AG08395 (cell line): ENCODE results near the gene COL25A1.

ENCODE experiments used
- DNase-seq: peaks from one replicate; pipeline ENCODE4 v3.0.0; 2012; ENCODE audit warnings: mixed read lengths, low spot score

The COL25A1 gene

GRCh38 chr4:109291707-109292238 lies 10.7 kb downstream of the COL25A1 start:
- DNase-seq: no peak

DNA sequence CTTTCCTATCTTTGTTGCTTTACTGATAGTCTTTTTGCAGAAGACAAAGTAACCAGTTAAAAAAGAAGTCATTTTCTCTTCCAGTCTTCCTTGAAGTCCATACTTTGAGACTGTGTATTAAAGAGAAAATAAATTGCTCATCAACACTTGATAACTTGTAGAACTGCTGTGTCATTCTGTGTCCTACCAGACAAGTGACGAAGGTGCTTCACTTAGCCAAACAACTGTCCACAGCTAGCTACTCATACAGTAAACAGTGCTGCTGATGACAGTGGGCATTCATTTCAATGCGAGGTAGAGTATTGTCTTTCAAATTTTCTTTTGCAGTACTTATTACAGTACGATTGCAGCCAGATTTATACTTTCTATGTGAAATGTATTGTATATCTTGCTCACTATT lies 11.5 kb downstream of the COL25A1 start:
- DNase-seq: no peak

GRCh38 chr4:109278594-109279031 lies 23.8 kb downstream of the COL25A1 start:
- no peak for DNase-seq

- no peak for DNase-seq
Observed at GRCh38 chr4:109276482-109277095, 25.9 kb downstream of the COL25A1 start.

DNA sequence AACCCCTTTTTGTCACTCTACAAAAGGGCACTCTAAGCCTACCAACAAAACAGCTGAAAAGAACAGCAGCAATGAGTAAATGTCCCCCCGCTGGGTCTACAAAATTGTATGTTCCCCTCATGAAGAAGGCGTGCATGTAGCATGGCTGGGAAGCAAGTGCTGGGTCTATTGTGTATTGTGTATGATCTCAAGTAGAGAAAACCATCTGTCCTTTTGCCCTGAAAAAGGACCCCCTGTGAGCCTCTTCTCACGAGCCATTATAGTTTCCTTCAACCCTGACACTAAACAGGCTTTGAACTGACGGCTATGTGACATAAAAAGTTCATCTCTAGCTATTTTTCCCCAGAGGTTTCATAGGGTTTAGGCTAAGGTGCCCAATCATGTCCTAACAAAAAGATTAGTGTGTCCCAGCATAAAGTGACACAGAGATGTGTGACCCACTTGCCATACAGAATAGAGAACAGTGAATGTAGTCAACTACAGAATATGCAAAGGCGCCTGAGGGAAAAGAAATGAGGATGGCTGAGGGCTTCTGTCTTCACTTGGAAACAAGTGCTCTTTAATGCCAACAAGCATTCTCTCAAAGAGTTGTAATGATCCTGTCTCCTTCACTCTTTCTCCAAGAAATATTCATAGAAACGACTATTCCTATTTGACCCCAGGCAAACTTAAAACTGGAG lies 27.3 kb downstream of the COL25A1 start:
- DNase-seq: no peak

- no peak for DNase-seq
Observed at GRCh38 chr4:109266891-109267290, 35.6 kb downstream of the COL25A1 start.

- no peak for DNase-seq
Observed at GRCh38 chr4:109266236-109266635, 36.2 kb downstream of the COL25A1 start.

DNA sequence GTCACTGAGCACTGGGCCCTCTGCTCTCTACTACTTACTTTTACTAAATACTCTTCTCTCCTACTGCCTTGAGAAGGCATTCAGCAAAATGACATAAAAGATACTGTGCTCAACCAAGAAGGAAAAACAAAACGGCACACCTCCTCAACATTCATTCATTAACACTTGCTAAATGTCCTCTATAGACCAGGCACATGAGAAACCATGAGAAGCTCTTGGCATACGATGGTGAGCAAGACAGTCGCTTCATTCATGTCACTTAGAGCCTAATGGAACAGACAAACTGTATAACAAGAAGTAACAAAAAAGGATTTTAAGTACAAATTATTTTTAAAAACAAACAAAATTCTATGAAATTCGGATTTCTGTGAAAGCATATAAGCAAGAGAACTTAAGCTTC lies 38.7 kb downstream of the COL25A1 start:
- no peak for DNase-seq

DNA sequence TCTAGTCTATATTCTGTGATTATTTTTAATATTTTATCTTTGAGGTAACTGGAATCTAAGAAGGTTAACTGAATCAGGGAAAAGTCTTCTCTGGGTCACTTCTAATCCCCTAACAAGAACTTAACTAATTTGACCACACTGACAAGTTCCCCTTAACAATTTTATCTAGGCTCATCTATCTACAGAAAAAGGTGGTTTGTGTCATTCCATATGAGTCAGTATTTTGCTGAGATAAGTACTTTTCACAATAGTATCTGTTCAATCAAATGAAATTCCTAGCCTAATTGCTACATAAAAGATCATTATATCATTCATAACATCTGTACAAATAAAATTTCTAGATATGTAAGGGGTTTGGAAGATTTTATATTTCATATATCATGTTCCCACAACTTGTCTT lies 45.6 kb downstream of the COL25A1 start:
- no peak for DNase-seq

DNA sequence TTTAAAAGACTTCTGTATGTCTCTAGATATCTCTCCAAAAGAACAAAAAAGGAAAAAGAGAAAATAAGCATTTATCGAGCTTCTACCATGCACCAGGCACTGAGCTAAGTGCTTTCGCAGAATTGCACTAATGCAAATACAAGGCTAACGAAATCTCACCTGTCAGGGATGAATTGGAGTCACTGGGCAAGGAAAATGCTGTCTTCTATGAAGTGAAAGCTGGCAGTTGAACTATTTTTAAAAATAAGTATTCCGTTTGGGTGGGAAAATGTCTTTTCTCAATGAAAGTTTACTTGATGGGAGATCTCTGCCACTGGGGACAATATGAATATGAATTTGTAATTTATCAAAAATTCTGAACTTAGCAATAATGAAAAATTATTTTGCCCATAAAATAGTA lies 47.6 kb downstream of the COL25A1 start:
- no peak for DNase-seq

GRCh38 chr4:109251396-109251795 lies 51.1 kb downstream of the COL25A1 start:
- DNase-seq: no peak

- DNase-seq: no peak
Observed at GRCh38 chr4:109248322-109248900, 54.0 kb downstream of the COL25A1 start.

- no peak for DNase-seq
Observed at GRCh38 chr4:109243871-109244270, 58.6 kb downstream of the COL25A1 start.

GRCh38 chr4:109238746-109239145 lies 63.7 kb downstream of the COL25A1 start:
- DNase-seq: no peak

DNA sequence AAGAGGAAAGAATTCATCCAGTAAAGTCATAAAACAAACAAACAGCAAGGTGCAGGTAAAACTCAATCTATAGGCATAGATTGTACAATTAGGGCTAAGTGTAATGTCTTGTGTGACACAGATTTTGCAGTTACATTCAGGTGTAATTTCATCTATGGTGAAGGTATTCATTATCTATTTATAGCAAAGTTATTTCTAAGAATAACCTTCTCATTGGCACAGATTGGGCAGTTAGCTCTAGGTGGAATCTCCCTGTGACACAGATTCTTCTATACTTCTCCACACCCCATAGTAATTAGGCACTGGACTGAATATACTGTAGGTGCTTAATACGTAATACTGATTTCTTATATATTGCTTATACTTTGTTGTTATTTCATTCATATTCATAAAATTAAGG lies 66.8 kb downstream of the COL25A1 start:
- DNase-seq: no peak

- DNase-seq: no peak
Observed at GRCh38 chr4:109234596-109234995, 67.9 kb downstream of the COL25A1 start.

GRCh38 chr4:109233570-109233969 lies 68.9 kb downstream of the COL25A1 start:
- no peak for DNase-seq

DNA sequence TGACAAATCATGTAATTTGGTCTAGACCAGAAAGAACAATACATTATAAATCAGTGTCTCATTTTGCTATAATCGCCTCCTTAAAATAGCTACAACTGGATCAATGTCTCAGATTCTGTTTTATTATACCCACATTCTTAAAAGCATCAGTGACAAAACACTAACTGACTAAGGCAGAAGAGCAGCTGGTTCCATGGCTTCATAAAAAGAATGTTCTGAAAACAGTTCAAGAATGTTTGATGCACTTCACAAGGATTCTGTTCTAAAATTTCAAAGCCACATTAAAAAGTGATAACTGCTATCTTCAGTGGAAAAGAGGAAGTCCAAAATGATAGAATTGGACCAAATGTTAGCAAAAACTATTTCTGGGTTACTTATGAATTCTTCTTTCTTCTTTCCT lies 69.8 kb downstream of the COL25A1 start:
- no peak for DNase-seq

- no peak for DNase-seq
Observed at GRCh38 chr4:109231331-109231730, 71.1 kb downstream of the COL25A1 start.

GRCh38 chr4:109229028-109229427 lies 73.4 kb downstream of the COL25A1 start:
- DNase-seq: no peak

GRCh38 chr4:109218288-109218687 lies 84.2 kb downstream of the COL25A1 start:
- no peak for DNase-seq

- DNase-seq: no peak
Observed at GRCh38 chr4:109216085-109216696, 86.3 kb downstream of the COL25A1 start.

DNA sequence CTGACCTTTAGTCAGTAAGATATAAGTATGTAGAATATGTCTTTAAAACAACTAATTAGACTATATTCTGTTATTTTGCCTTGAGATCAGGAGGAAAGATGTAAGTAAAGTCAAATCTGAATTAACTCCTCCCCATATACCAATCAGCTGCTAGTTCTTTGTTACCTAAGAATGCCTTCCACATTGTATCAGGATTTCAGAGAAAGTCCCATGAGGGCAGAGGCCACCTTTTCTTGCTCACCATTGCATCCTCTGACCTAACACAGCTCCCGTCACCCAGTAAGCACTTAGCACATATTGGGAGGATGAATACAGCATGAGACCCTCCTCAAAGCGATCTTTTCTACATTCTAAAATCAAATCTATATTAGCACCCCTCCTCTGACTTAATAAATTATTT lies 87.0 kb downstream of the COL25A1 start:
- DNase-seq: no peak
